ENCODE measurements around the gene DNASE1L2.

The DNASE1L2 gene

GRCh38 chr16:2236337-2237101, at the start of gene DNASE1L2:
Gene DNASE1L2 (plus strand): TSS chr16:2236444. CDS start chr16:2236817, 373 bp downstream.
- Mint-ChIP-seq H3K9me3 (no peaks in the 10 kb centered on the region), H3K4me3 (no peak within 1 kb of the TSS)

GRCh38 chr16:2186505-2186904, 49.7 kb upstream of the DNASE1L2 start:
- Mint-ChIP-seq H3K27ac (no peak overlapping the region), H3K4me1 (ENCODE audit: low read depth) (no peaks in the 10 kb centered on the region), H3K4me3 (no peak overlapping the region), H3K36me3 (ENCODE audit: low read depth) (peaks cover 2% of the 10 kb centered on the region), H3K27me3 (ENCODE audit: low read depth) (no peaks in the 10 kb centered on the region), H3K9me3 (no peaks in the 10 kb centered on the region)

More at GRCh38 chr16:2236337-2237101, at the start of gene DNASE1L2:
- Mint-ChIP-seq H3K4me1 (ENCODE audit: low read depth) (no peaks in the 10 kb centered on the region), H3K36me3 (ENCODE audit: low read depth) (peaks cover 5% of the 10 kb centered on the region), H3K27me3 (ENCODE audit: low read depth) (no peaks in the 10 kb centered on the region), H3K27ac (no peak within 1 kb of the TSS)

- Mint-ChIP-seq H3K4me3 (no peak overlapping the region), H3K27ac (no peak overlapping the region), H3K4me1 (ENCODE audit: low read depth) (no peaks in the 10 kb centered on the region), H3K27me3 (ENCODE audit: low read depth) (no peaks in the 10 kb centered on the region), H3K9me3 (no peaks in the 10 kb centered on the region), H3K36me3 (ENCODE audit: low read depth) (peaks cover 1% of the 10 kb centered on the region)
Observed at GRCh38 chr16:2187212-2187611, 49.0 kb upstream of the DNASE1L2 start.

GRCh38 chr16:2188395-2188794, 47.8 kb upstream of the DNASE1L2 start:
- Mint-ChIP-seq H3K36me3 (ENCODE audit: low read depth) (no peaks in the 10 kb centered on the region), H3K27me3 (ENCODE audit: low read depth) (peaks cover 3% of the 10 kb centered on the region), H3K4me1 (ENCODE audit: low read depth) (no peaks in the 10 kb centered on the region), H3K27ac (no peak overlapping the region), H3K9me3 (no peaks in the 10 kb centered on the region), H3K4me3 (no peak overlapping the region)

- H3K4me1 Mint-ChIP-seq (ENCODE audit: low read depth): no peaks in the 10 kb centered on the region
- H3K36me3 Mint-ChIP-seq (ENCODE audit: low read depth): no peaks in the 10 kb centered on the region
- no peak overlapping the region for H3K4me3 Mint-ChIP-seq
- peaks cover 3% of the 10 kb centered on the region for H3K27me3 Mint-ChIP-seq (ENCODE audit: low read depth)
- H3K9me3 Mint-ChIP-seq: no peaks in the 10 kb centered on the region
- no peak overlapping the region for H3K27ac Mint-ChIP-seq
Observed at GRCh38 chr16:2189252-2189893, 46.9 kb upstream of the DNASE1L2 start.

- Mint-ChIP-seq H3K9me3 (no peaks in the 10 kb centered on the region), H3K4me1 (ENCODE audit: low read depth) (peaks cover 2% of the 10 kb centered on the region), H3K27me3 (ENCODE audit: low read depth) (peaks cover 10% of the 10 kb centered on the region)
Observed at GRCh38 chr16:2190002-2190658, 46.1 kb upstream of the DNASE1L2 start.

GRCh38 chr16:2190659-2191445, 45.4 kb upstream of the DNASE1L2 start:
- Mint-ChIP-seq H3K36me3 (ENCODE audit: low read depth) (no peaks in the 10 kb centered on the region), H3K4me1 (ENCODE audit: low read depth) (peaks cover 2% of the 10 kb centered on the region), H3K9me3 (no peaks in the 10 kb centered on the region), H3K4me3 (no peak overlapping the region), H3K27ac (no peak overlapping the region), H3K27me3 (ENCODE audit: low read depth) (peaks cover 12% of the 10 kb centered on the region)

More at GRCh38 chr16:2190002-2190658, 46.1 kb upstream of the DNASE1L2 start:
- H3K4me3 Mint-ChIP-seq: no peak overlapping the region
- H3K27ac Mint-ChIP-seq: no peak overlapping the region
- H3K36me3 Mint-ChIP-seq (ENCODE audit: low read depth): no peaks in the 10 kb centered on the region

- H3K27me3 Mint-ChIP-seq (ENCODE audit: low read depth): peaks cover 12% of the 10 kb centered on the region
- H3K27ac Mint-ChIP-seq: no peak overlapping the region
- H3K4me3 Mint-ChIP-seq: no peak overlapping the region
- no peaks in the 10 kb centered on the region for H3K36me3 Mint-ChIP-seq (ENCODE audit: low read depth)
- H3K9me3 Mint-ChIP-seq: no peaks in the 10 kb centered on the region
- H3K4me1 Mint-ChIP-seq (ENCODE audit: low read depth): peaks cover 2% of the 10 kb centered on the region
Observed at GRCh38 chr16:2191446-2191706, 44.9 kb upstream of the DNASE1L2 start.

GRCh38 chr16:2194166-2194834, 41.9 kb upstream of the DNASE1L2 start:
- Mint-ChIP-seq H3K27me3 (ENCODE audit: low read depth) (peaks cover 33% of the 10 kb centered on the region), H3K27ac (no peak overlapping the region), H3K4me3 (no peak overlapping the region), H3K36me3 (ENCODE audit: low read depth) (no peaks in the 10 kb centered on the region), H3K9me3 (no peaks in the 10 kb centered on the region), H3K4me1 (ENCODE audit: low read depth) (peaks cover 2% of the 10 kb centered on the region)

GRCh38 chr16:2194852-2195321, 41.4 kb upstream of the DNASE1L2 start:
- Mint-ChIP-seq H3K4me3 (no peak overlapping the region), H3K27me3 (ENCODE audit: low read depth) (peaks cover 33% of the 10 kb centered on the region), H3K4me1 (ENCODE audit: low read depth) (peaks cover 2% of the 10 kb centered on the region), H3K27ac (no peak overlapping the region), H3K9me3 (no peaks in the 10 kb centered on the region), H3K36me3 (ENCODE audit: low read depth) (no peaks in the 10 kb centered on the region)

GRCh38 chr16:2195322-2196161, 40.7 kb upstream of the DNASE1L2 start:
- peaks cover 38% of the 10 kb centered on the region for H3K27me3 Mint-ChIP-seq (ENCODE audit: low read depth)
- H3K27ac Mint-ChIP-seq: no peak overlapping the region
- H3K9me3 Mint-ChIP-seq: no peaks in the 10 kb centered on the region

GRCh38 chr16:2196162-2196980, 39.9 kb upstream of the DNASE1L2 start, which contains the start of gene CASKIN1:
Gene CASKIN1 (minus strand): TSS chr16:2196605. CDS start chr16:2196432, 173 bp downstream.
- Mint-ChIP-seq H3K4me1 (ENCODE audit: low read depth) (peaks cover 2% of the 10 kb centered on the region), H3K27me3 (ENCODE audit: low read depth) (peaks cover 41% of the 10 kb centered on the region), H3K4me3 (peak within 1 kb of the TSS; percentile 17), H3K9me3 (no peaks in the 10 kb centered on the region), H3K27ac (no peak within 1 kb of the TSS), H3K36me3 (ENCODE audit: low read depth) (no peaks in the 10 kb centered on the region)

More at GRCh38 chr16:2195322-2196161, 40.7 kb upstream of the DNASE1L2 start:
- Mint-ChIP-seq H3K4me3 (no peak overlapping the region), H3K4me1 (ENCODE audit: low read depth) (peaks cover 2% of the 10 kb centered on the region), H3K36me3 (ENCODE audit: low read depth) (no peaks in the 10 kb centered on the region)
